Osteocyte (in vitro differentiated cells): ENCODE data around the gene ZNF771. TPM values are rescaled to one million over a fixed set of nuclear protein-coding genes. Genes with fewer than 3 reads are reported as not detected.
A peak's percentile ranks its signal among the peaks of the same experiment; 100 is the strongest.

Source experiments
- DNase-seq: peaks from one replicate; pipeline ENCODE4 v3.0.0; 2021; ENCODE audit warnings: mixed read lengths; ENCODE audit not compliant: unreplicated experiment; ENCODE audit errors: extremely low spot score
- H3K27ac Mint-ChIP-seq: one replicate; pipeline ENCODE4 v1.8.0; 2021; ENCODE audit warnings: mild to moderate bottlenecking, mixed read lengths; ENCODE audit not compliant: unreplicated experiment
- H3K27me3 Mint-ChIP-seq: one replicate; pipeline ENCODE4 v1.8.0; 2021; ENCODE audit warnings: mixed read lengths; ENCODE audit not compliant: unreplicated experiment
- H3K36me3 Mint-ChIP-seq: one replicate; pipeline ENCODE4 v1.8.0; 2021; ENCODE audit warnings: mixed read lengths; ENCODE audit not compliant: unreplicated experiment
- H3K4me1 Mint-ChIP-seq: one replicate; pipeline ENCODE4 v1.8.0; 2021; ENCODE audit warnings: mixed read lengths; ENCODE audit not compliant: unreplicated experiment
- H3K4me3 Mint-ChIP-seq: one replicate; pipeline ENCODE4 v1.8.0; 2021; ENCODE audit warnings: mild to moderate bottlenecking, moderate library complexity, mixed read lengths; ENCODE audit not compliant: unreplicated experiment
- H3K9me3 Mint-ChIP-seq: one replicate; pipeline ENCODE4 v1.8.0; 2021; ENCODE audit warnings: mixed read lengths; ENCODE audit not compliant: unreplicated experiment
- total RNA-seq: library from RNA; stranded (reverse); gene quantifications from 2 replicates; pipeline ENCODE4 v1.2.1, GENCODE V29; 2021
- TF ChIP-seq, protein P1 (sequence below): fragments of 200-600 bp; sonication (generic); IDR thresholded peaks from 2 replicates; pipeline ENCODE4 v1.5.0; 2021; ENCODE audit warnings: antibody characterized with exemption, mild to moderate bottlenecking, moderate library complexity

Gene ZNF771
- total RNA-seq, 1 donor from 2014 or later: 12.6 TPM

DNA sequence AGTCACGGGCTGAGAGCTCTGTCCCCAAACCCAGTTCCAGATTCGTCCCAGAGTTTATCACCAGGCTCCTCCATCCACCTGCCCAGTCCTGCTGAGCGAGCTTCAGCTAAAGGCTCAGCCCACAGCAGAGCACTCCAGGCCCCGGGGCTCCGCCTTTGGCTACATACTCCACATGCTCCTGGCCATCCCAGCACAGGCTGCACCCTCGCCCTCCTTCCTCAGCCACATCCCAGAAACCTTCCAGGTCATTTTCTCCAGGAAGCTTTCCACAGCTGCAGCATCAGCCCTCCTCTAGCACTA is 47.6 kb upstream of the ZNF771 start:
- Mint-ChIP-seq H3K4me1 (peaks cover 7% of the 10 kb centered on the region), H3K4me3 (no peak overlapping the region), H3K9me3 (no peaks in the 10 kb centered on the region), H3K27ac (no peak overlapping the region), H3K27me3 (no peaks in the 10 kb centered on the region), H3K36me3 (peaks cover 22% of the 10 kb centered on the region)
- TF ChIP-seq, protein P1, sequence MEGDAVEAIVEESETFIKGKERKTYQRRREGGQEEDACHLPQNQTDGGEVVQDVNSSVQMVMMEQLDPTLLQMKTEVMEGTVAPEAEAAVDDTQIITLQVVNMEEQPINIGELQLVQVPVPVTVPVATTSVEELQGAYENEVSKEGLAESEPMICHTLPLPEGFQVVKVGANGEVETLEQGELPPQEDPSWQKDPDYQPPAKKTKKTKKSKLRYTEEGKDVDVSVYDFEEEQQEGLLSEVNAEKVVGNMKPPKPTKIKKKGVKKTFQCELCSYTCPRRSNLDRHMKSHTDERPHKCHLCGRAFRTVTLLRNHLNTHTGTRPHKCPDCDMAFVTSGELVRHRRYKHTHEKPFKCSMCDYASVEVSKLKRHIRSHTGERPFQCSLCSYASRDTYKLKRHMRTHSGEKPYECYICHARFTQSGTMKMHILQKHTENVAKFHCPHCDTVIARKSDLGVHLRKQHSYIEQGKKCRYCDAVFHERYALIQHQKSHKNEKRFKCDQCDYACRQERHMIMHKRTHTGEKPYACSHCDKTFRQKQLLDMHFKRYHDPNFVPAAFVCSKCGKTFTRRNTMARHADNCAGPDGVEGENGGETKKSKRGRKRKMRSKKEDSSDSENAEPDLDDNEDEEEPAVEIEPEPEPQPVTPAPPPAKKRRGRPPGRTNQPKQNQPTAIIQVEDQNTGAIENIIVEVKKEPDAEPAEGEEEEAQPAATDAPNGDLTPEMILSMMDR: no peak
- no peak for DNase-seq

DNA sequence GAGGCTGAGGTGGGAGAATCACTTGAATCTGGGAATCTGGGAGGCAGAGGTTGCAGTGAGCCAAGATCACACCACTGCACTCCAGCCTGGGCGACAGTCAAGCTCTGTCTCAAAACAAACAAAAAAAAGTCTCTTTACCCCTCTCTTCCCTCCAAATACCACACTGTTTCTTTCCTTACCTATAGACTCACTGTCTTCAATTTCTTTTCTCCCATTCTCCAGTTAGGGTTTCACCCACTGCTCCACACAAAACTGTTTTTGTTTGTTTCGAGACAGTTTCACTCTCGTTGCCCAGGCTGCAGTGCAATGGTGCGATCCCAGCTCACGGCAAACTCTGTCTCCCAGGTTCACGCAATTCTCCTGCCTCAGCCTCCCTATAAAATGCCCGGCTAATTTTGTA is 46.2 kb upstream of the ZNF771 start:
- TF ChIP-seq, protein P1: no peak
- H3K27ac Mint-ChIP-seq: no peak overlapping the region
- H3K4me1 Mint-ChIP-seq: peaks cover 6% of the 10 kb centered on the region
- no peaks in the 10 kb centered on the region for H3K27me3 Mint-ChIP-seq
- peaks cover 32% of the 10 kb centered on the region for H3K36me3 Mint-ChIP-seq
- H3K9me3 Mint-ChIP-seq: no peaks in the 10 kb centered on the region
- no peak for DNase-seq
- no peak overlapping the region for H3K4me3 Mint-ChIP-seq

DNA sequence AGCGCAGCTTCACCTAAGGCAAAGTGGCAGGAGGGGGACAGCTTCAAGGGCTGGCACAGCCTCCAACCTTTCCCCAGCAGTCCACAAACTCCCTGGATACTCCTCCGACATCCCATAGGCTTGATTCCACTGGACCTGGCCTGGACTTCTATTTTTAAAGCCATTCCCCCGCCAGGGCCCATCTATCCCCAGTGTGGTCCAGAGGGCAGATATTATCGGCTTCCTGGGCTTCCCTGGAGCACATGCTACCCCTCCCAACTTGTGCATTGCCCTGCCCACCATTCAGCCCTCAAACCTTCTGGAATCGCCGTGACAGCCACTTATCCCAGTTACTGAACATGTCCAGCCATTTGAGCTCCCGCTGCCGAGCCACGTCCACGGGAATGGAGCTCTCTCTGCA is 42.2 kb upstream of the ZNF771 start:
- Mint-ChIP-seq H3K9me3 (no peaks in the 10 kb centered on the region), H3K36me3 (peaks cover 30% of the 10 kb centered on the region), H3K27me3 (no peaks in the 10 kb centered on the region), H3K4me3 (no peak overlapping the region), H3K4me1 (peaks cover 33% of the 10 kb centered on the region), H3K27ac (no peak overlapping the region)
- TF ChIP-seq, protein P1: no peak
- no peak for DNase-seq

DNA sequence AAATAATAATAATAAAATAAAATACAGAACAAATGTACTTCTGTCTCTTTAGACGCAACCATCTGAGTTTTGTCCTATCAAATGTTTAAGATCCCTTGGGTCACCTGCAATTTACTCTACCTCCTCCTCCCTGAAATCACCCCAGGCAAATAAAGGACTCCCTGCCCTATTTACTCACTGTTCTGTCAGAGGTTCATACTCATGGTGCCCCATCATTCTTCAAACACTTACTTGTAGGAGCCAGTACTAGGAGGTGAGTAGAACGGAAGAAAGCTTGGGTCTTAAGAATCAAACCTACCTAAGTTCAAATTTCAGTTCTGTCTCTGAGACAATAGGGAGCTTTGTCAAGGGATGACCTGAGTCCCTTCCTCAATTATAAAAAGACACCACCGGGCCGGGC is 40.9 kb upstream of the ZNF771 start:
- no peak overlapping the region for H3K27ac Mint-ChIP-seq
- H3K27me3 Mint-ChIP-seq: no peaks in the 10 kb centered on the region
- H3K4me3 Mint-ChIP-seq: peak overlapping the region; percentile 10
- TF ChIP-seq, protein P1: no peak
- H3K9me3 Mint-ChIP-seq: no peaks in the 10 kb centered on the region
- H3K36me3 Mint-ChIP-seq: peaks cover 27% of the 10 kb centered on the region
- H3K4me1 Mint-ChIP-seq: peaks cover 38% of the 10 kb centered on the region
- DNase-seq: no peak

DNA sequence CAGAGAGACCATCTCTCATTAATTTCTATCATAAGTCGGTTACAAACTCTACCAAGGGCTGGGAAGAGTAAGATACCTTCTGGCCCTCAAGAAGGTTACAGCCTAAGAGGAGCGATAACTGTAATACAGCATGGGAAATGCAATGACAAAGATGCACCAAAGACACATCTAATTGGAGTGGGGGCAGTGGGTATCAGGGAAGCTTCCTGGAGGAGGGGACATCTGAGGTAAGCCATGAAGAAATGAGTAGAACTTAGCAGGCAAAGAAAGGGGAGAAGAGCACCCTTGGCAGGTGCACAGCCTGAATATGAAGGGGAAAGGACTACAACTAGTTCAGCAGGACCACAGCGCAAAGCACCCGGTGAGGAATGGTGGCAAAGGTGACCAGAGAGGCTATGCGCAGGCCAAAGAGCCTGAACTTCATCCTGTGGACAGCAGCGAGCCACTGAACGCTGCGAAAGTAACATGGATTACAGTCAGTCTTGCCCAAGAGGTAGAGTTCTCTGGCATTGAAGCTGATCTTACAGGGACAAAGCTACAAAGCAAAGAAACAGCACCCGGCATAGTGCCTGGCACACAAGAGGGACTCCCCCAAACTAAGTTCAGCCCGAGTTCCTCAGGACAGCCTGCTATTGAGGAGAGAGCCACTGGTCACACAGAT is 39.9 kb upstream of the ZNF771 start:
- DNase-seq: no peak
- TF ChIP-seq, protein P1: no peak
- Mint-ChIP-seq H3K4me3 (peak overlapping the region; percentile 85), H3K9me3 (no peaks in the 10 kb centered on the region), H3K27ac (peak overlapping the region; percentile 80), H3K4me1 (peaks cover 41% of the 10 kb centered on the region), H3K27me3 (no peaks in the 10 kb centered on the region), H3K36me3 (peaks cover 22% of the 10 kb centered on the region)
